Panc1 (cell line): ENCODE measurements around the gene ATXN7L1. TPM values are rescaled to one million over a fixed set of nuclear protein-coding genes. Genes with fewer than 3 reads are reported as not detected.

Experiments used
- ATAC-seq: fragments of 200-7000 bp; cut with Tn5 transposase; 2 replicates; pipeline ENCODE4 v1.9.1; 2020; ENCODE audit warnings: mild to moderate bottlenecking, moderate library complexity
- BruUV-seq: library from RNA; stranded (reverse); fragments of 400-500 nt; replicated peaks from 2 replicates; lab custom pipeline; 2021; lab: Mats Ljungman, UMichigan
- CTCF ChIA-PET: fragments of 300-600 bp; sonication (Branson Sonifier 250); formaldehyde crosslinking; loops from one replicate; lab custom pipeline; 2022; ENCODE audit warnings: antibody characterized with exemption; lab: Charles Lee
- POLR2A ChIA-PET: fragments of 300-600 bp; sonication (Branson Sonifier 250); formaldehyde crosslinking; loops from one replicate; lab custom pipeline; 2022; ENCODE audit warnings: antibody characterized with exemption; lab: Charles Lee
- DNase-seq: peaks from one replicate; pipeline ENCODE4 v3.0.0-alpha.2; 2010; ENCODE audit warnings: low read depth, low spot score
- H3K27ac ChIP-seq: 2 replicates; pipeline ENCODE4 v1.5.1; 2011; ENCODE audit warnings: mild to moderate bottlenecking, low read length, inconsistent platforms
- H3K27me3 ChIP-seq: fragments of 200-500 bp; sonication (Bioruptor generic); 2 replicates; pipeline ENCODE4 v1.6.0; 2014; ENCODE audit warnings: low read length, inconsistent platforms; ENCODE audit not compliant: control insufficient read depth, insufficient read depth
- H3K36me3 ChIP-seq: fragments of 200-500 bp; sonication (Bioruptor generic); 2 replicates; pipeline ENCODE4 v1.5.1; 2014; ENCODE audit warnings: inconsistent platforms, mild to moderate bottlenecking, low read length, moderate library complexity; ENCODE audit not compliant: control insufficient read depth, insufficient read depth
- H3K4me1 ChIP-seq: 2 replicates; pipeline ENCODE4 v1.5.1; 2011; ENCODE audit warnings: inconsistent platforms, mild to moderate bottlenecking, low read length, moderate library complexity; ENCODE audit not compliant: control insufficient read depth, insufficient read depth
- H3K4me3 ChIP-seq, 2 experiments: 2 replicates each; pipeline ENCODE4 v1.5.1; 2011 to 2012; ENCODE audit warnings: low read depth in 2 of 2, low read length in 2 of 2, mild to moderate bottlenecking in 2 of 2, inconsistent platforms in 1 of 2, moderate library complexity in 1 of 2
- H3K9me3 ChIP-seq: fragments of 200-500 bp; sonication (Bioruptor generic); 2 replicates; pipeline ENCODE4 v1.5.1; 2014; ENCODE audit warnings: low read depth, mild to moderate bottlenecking, inconsistent platforms, low read length, moderate library complexity; ENCODE audit not compliant: control insufficient read depth, insufficient read depth
- CTCF ChIP-seq: fragments of 450-650 bp; IDR thresholded peaks from 2 replicates; pipeline ENCODE4 v1.5.1; 2017; ENCODE audit warnings: mild to moderate bottlenecking
- POLR2AphosphoS5 ChIP-seq: IDR thresholded peaks from 2 replicates; pipeline ENCODE4 v1.6.1; 2012; ENCODE audit warnings: mild to moderate bottlenecking, low read depth, low read length, moderate library complexity
- REST ChIP-seq, 2 experiments: IDR thresholded peaks; 2 replicates each; pipeline ENCODE4 v1.6.1; 2011 to 2012; ENCODE audit warnings: low read depth in 2 of 2, control low read depth in 1 of 2, low read length in 1 of 2, mild to moderate bottlenecking in 1 of 2, moderate library complexity in 1 of 2; ENCODE audit not compliant: insufficient read depth in 1 of 2
- SIN3A ChIP-seq: IDR thresholded peaks from 2 replicates; pipeline ENCODE4 v1.6.1; 2012; ENCODE audit warnings: low read depth, mild to moderate bottlenecking, low read length, moderate library complexity, borderline replicate concordance; ENCODE audit not compliant: insufficient read depth
- TCF7L2 ChIP-seq: IDR thresholded peaks from 2 replicates; pipeline ENCODE4 v1.6.1; 2011; ENCODE audit warnings: mild to moderate bottlenecking, low read depth, low read length, inconsistent platforms
- in situ Hi-C: cut with HindIII; loops from 2 replicates; pipeline ENCODE4 v1.10.0; 2016; ENCODE audit warnings: low sequenced_read_pairs, low pct_unique_long_range_greater_than_20kb
- intact Hi-C: fragments of 100-400 bp; cut with micrococcal nuclease; formaldehyde crosslinking; loops from one replicate; pipeline ENCODE4 v1.10.0; 2022; ENCODE audit not compliant: unreplicated experiment
- total RNA-seq: library from RNA; stranded (reverse); gene quantifications from one replicate; pipeline ENCODE4 v1.2.1, GENCODE V29; 2021; ENCODE audit not compliant: unreplicated experiment

The ATXN7L1 gene
- total RNA-seq, 1 experiment from 2014 or later = 10.8 TPM

- DNase-seq (no peak), ATAC-seq (peak; percentile 57)
- ChIA-PET CTCF (no interaction called here), POLR2A (no interaction called here)
- H3K4me3 ChIP-seq = no peak overlapping the region
- intact Hi-C loops = no loop called here
- in situ Hi-C loops = no loop called here
- H3K9me3 ChIP-seq = no peaks in the 10 kb centered on the region
- no peak for TF ChIP-seq SIN3A
- no peak for TF ChIP-seq POLR2AphosphoS5
- TF ChIP-seq TCF7L2 = no peak
- TF ChIP-seq CTCF = no peak
- no peak for TF ChIP-seq REST (IDR thresholded peaks at IDR 0.05; ENCODE audit: insufficient read depth in 1 of 2, low read depth in 2 of 2, low read length in 1 of 2)
- H3K36me3 ChIP-seq = no peaks in the 10 kb centered on the region
- no peaks in the 10 kb centered on the region for H3K27me3 ChIP-seq
- no peaks in the 10 kb centered on the region for H3K4me1 ChIP-seq
- no peak overlapping the region for H3K27ac ChIP-seq
- BruUV-seq = no TSS peak
Observed at GRCh38 chr7:105594034-105594433, 282.4 kb downstream of the ATXN7L1 start.

GRCh38 chr7:105591522-105591921 lies 284.9 kb downstream of the ATXN7L1 start:
- no peak overlapping the region for H3K4me3 ChIP-seq
- CTCF ChIA-PET = interaction anchor here (0.6 kb wide), 1 partner anchor 81 kb away, joined by 3 read pairs; no protein-coding TSS in a partner anchor
- BruUV-seq = no TSS peak
- no peaks in the 10 kb centered on the region for H3K36me3 ChIP-seq
- no peak for ATAC-seq
- DNase-seq = no peak
- POLR2A ChIA-PET = no interaction called here
- no peaks in the 10 kb centered on the region for H3K4me1 ChIP-seq
- TF ChIP-seq REST (IDR thresholded peaks at IDR 0.05; ENCODE audit: insufficient read depth in 1 of 2, low read depth in 2 of 2, low read length in 1 of 2) = no peak
- TF ChIP-seq CTCF = no peak
- TF ChIP-seq POLR2AphosphoS5 = no peak
- no peak for TF ChIP-seq TCF7L2
- no peak for TF ChIP-seq SIN3A
- no peaks in the 10 kb centered on the region for H3K9me3 ChIP-seq
- no peaks in the 10 kb centered on the region for H3K27me3 ChIP-seq
- no peak overlapping the region for H3K27ac ChIP-seq
- intact Hi-C loops (no loop called here), in situ Hi-C loops (no loop called here)
